Hepatic stellate cell (primary cell): ENCODE results near the gene CTBP1.

Source experiments
- DNase-seq: peaks from one replicate; pipeline ENCODE4 v3.0.0; 2011; ENCODE audit warnings: low spot score

The CTBP1 gene

GRCh38 chr4:1223841-1224809 is 24.8 kb downstream of the CTBP1 start:
- no peak for DNase-seq

- no peak for DNase-seq
Measured at GRCh38 chr4:1222938-1223690, 25.8 kb downstream of the CTBP1 start.

GRCh38 chr4:1222036-1222789 is 26.7 kb downstream of the CTBP1 start:
- no peak for DNase-seq

GRCh38 chr4:1221155-1221870 is 27.6 kb downstream of the CTBP1 start:
- DNase-seq = no peak

GRCh38 chr4:1220566-1220965 is 28.4 kb downstream of the CTBP1 start:
- no peak for DNase-seq

- no peak for DNase-seq
Measured at GRCh38 chr4:1219566-1219950, 29.4 kb downstream of the CTBP1 start.

- no peak for DNase-seq
Measured at GRCh38 chr4:1218634-1219565, 30.0 kb downstream of the CTBP1 start.

- no peak for DNase-seq
Measured at GRCh38 chr4:1217366-1217765, 31.6 kb downstream of the CTBP1 start.

GRCh38 chr4:1216869-1217294 is 32.0 kb downstream of the CTBP1 start:
- DNase-seq = no peak

- DNase-seq = no peak
Measured at GRCh38 chr4:1216076-1216614, 32.8 kb downstream of the CTBP1 start.

- DNase-seq = no peak
Measured at GRCh38 chr4:1215141-1216075, 33.5 kb downstream of the CTBP1 start.

GRCh38 chr4:1214101-1215095 is 34.5 kb downstream of the CTBP1 start:
- no peak for DNase-seq

GRCh38 chr4:1213336-1213995 is 35.5 kb downstream of the CTBP1 start:
- DNase-seq = no peak

GRCh38 chr4:1212546-1213335 is 36.2 kb downstream of the CTBP1 start:
- no peak for DNase-seq

GRCh38 chr4:1211891-1212545 is 36.9 kb downstream of the CTBP1 start:
- DNase-seq = no peak

- no peak for DNase-seq
Measured at GRCh38 chr4:1211371-1211770, 37.6 kb downstream of the CTBP1 start.
